ENCODE measurements around the gene COG7.

GRCh38 chr16:23452221-23452571, 793 bp downstream of the COG7 start:
- TF ChIP-seq CTCF (IDR thresholded peaks at IDR 0.05) (no peak), POLR2A (IDR thresholded peaks at IDR 0.05) (no peak)
